Measurements from ENCODE around the gene NR1I3. TPM values are rescaled to one million over a fixed set of nuclear protein-coding genes. Genes with fewer than 3 reads are reported as not detected.

The NR1I3 gene
- total RNA-seq, 4 donors from 2014 or later = 1.2 TPM; not detected in 3

DNA sequence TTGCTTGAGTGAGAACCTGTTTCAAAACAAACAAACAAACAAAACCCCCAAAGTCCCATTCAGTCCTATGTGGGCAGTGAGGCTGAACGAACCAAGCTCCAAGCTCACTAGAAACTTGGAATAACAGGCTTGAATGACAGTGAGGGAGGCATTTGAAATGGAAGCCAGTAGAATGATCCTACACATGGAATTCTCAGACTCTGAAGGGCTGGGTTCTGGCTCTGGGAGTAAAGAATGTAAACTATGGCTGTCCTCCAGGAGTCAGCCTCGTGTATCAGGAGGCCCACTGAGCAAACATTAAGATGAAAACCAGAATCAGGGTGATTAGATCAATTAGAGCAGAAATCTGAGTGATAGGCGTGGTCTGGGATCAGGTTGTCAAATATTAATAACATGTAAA lies 35.4 kb upstream of the NR1I3 start:
- Histone ChIP-seq H3K4me3 (no peak overlapping the region), H3K9me3 (no peaks in the 10 kb centered on the region), H3K27me3 (peaks cover 5% of the 10 kb centered on the region), H3K36me3 (no peaks in the 10 kb centered on the region), H3K4me1 (no peaks in the 10 kb centered on the region), H3K27ac (no peak overlapping the region)
- no peak for TF ChIP-seq POLR2A (IDR thresholded peaks at IDR 0.05)
- no peak for TF ChIP-seq EP300 (IDR thresholded peaks at IDR 0.05)
- 53% methylated on average over 3 of the region's 3 CpGs for WGBS
- DNase-seq (ENCODE audit: low spot score in 2 of 2) = no peak

DNA sequence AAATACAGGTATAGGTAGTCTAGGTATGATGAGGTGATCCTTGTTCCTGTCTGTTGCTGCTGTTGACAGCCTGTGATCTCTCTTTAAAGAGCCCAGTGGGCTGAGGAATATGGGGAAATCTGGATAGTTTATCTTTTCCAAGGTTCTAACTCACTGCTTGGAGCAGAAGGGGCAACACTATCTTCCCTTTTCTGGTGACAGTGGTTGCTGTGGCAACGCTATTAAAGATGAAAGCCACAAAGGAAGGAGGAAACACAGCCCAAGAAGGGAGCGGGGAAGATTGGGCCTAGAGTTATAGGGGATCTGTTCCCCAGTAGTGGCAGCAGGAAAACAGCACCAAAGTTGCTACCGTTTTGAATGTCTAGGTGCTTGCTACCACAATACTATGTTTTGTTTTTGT lies 29.3 kb upstream of the NR1I3 start:
- Histone ChIP-seq H3K27ac (no peak overlapping the region), H3K27me3 (no peaks in the 10 kb centered on the region), H3K4me1 (no peaks in the 10 kb centered on the region), H3K36me3 (no peaks in the 10 kb centered on the region), H3K9me3 (no peaks in the 10 kb centered on the region), H3K4me3 (no peak overlapping the region)
- WGBS = 73% methylated on average over 3 of the region's 3 CpGs
- TF ChIP-seq EP300 (IDR thresholded peaks at IDR 0.05) = no peak
- TF ChIP-seq, protein P1, sequence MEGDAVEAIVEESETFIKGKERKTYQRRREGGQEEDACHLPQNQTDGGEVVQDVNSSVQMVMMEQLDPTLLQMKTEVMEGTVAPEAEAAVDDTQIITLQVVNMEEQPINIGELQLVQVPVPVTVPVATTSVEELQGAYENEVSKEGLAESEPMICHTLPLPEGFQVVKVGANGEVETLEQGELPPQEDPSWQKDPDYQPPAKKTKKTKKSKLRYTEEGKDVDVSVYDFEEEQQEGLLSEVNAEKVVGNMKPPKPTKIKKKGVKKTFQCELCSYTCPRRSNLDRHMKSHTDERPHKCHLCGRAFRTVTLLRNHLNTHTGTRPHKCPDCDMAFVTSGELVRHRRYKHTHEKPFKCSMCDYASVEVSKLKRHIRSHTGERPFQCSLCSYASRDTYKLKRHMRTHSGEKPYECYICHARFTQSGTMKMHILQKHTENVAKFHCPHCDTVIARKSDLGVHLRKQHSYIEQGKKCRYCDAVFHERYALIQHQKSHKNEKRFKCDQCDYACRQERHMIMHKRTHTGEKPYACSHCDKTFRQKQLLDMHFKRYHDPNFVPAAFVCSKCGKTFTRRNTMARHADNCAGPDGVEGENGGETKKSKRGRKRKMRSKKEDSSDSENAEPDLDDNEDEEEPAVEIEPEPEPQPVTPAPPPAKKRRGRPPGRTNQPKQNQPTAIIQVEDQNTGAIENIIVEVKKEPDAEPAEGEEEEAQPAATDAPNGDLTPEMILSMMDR (IDR thresholded peaks at IDR 0.05) = no peak
- TF ChIP-seq POLR2AphosphoS5 (IDR thresholded peaks at IDR 0.05) = no peak
- no peak for TF ChIP-seq POLR2A (IDR thresholded peaks at IDR 0.05)
- no peak for DNase-seq (ENCODE audit: low spot score in 2 of 2)

DNA sequence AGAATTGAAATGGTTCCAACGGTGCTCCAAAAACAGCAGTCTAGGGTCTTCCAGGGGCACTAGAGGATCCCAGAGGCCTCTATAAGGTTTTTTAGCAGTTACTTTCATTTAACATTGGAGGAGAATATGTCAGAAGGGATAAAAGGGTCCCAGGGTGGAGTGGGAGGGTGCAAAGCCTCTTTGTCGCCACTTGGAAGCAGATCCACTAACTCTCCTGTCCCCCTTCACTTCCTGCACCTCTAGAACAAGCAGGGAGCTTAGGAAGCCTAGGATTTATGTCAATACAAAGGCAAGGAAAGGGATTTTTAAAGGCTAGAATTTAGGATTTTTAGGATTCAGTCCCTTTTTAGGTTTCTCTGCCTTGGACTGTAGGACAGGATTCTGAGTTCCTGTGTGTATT lies 28.8 kb upstream of the NR1I3 start:
- TF ChIP-seq POLR2AphosphoS5 (IDR thresholded peaks at IDR 0.05) = no peak
- TF ChIP-seq, protein P1 (IDR thresholded peaks at IDR 0.05) = no peak
- no peak for TF ChIP-seq POLR2A (IDR thresholded peaks at IDR 0.05)
- TF ChIP-seq EP300 (IDR thresholded peaks at IDR 0.05) = no peak
- WGBS = 74% methylated on average over 2 of the region's 2 CpGs
- Histone ChIP-seq H3K4me3 (no peak overlapping the region), H3K27me3 (no peaks in the 10 kb centered on the region), H3K27ac (no peak overlapping the region), H3K36me3 (no peaks in the 10 kb centered on the region), H3K4me1 (no peaks in the 10 kb centered on the region), H3K9me3 (no peaks in the 10 kb centered on the region)
- no peak for DNase-seq (ENCODE audit: low spot score in 2 of 2)

DNA sequence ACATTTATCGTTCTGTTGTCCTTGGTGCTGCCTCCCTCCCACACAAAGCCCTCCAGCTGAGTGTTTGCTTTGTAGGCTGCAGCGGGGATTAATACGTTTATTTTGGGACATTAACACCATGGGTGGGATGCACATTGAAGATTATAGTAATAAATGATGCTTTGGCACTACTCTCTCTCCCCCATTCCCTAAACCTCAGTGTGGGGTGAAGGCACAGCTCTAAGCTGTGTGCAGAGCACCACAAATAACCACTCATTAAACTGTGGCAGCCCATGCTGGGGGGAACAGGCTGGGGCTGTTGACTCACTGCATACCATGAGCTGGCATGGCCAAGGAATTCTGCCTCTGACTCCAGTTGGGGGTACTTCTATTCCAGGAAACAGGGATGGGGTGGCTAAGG lies 28.2 kb upstream of the NR1I3 start:
- H3K4me1 ChIP-seq = peaks cover 6% of the 10 kb centered on the region
- H3K36me3 ChIP-seq = no peaks in the 10 kb centered on the region
- no peak for TF ChIP-seq POLR2A (IDR thresholded peaks at IDR 0.05)
- TF ChIP-seq, protein P1 (IDR thresholded peaks at IDR 0.05) = no peak
- no peak for TF ChIP-seq POLR2AphosphoS5 (IDR thresholded peaks at IDR 0.05)
- no peak for TF ChIP-seq EP300 (IDR thresholded peaks at IDR 0.05)
- no peaks in the 10 kb centered on the region for H3K9me3 ChIP-seq
- DNase-seq (ENCODE audit: low spot score in 2 of 2) = no peak
- no peak overlapping the region for H3K27ac ChIP-seq
- 76% methylated on average over 3 of the region's 3 CpGs for WGBS
- peaks cover 4% of the 10 kb centered on the region for H3K27me3 ChIP-seq
- no peak overlapping the region for H3K4me3 ChIP-seq

DNA sequence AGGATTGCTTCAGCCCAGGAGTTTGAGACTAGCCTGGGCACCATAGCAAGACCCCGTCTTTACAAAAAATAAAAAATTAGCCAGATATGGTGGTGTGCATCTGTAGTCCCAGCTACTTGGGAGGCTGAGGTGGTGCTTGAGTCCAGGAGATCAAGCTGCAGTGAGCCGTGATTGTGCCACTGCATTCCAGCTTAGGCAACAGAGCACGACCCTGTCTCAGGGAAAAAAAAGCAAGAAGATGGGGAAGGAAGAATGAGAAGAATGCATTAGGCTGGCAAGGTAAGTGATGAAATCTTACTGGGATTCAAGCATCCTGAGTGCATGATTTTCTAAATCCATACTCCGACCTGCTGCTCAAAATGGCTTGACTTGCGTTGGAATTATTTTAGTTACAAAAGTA lies 27.3 kb upstream of the NR1I3 start:
- Histone ChIP-seq H3K27ac (no peak overlapping the region), H3K9me3 (no peaks in the 10 kb centered on the region), H3K36me3 (no peaks in the 10 kb centered on the region), H3K4me1 (peaks cover 15% of the 10 kb centered on the region), H3K27me3 (peaks cover 4% of the 10 kb centered on the region), H3K4me3 (no peak overlapping the region)
- no peak for DNase-seq (ENCODE audit: low spot score in 2 of 2)
- no peak for TF ChIP-seq POLR2A (IDR thresholded peaks at IDR 0.05)
- no peak for TF ChIP-seq EP300 (IDR thresholded peaks at IDR 0.05)
- TF ChIP-seq, protein P1 (IDR thresholded peaks at IDR 0.05) = no peak
- no peak for TF ChIP-seq POLR2AphosphoS5 (IDR thresholded peaks at IDR 0.05)
- 75% methylated on average over 5 of the region's 5 CpGs for WGBS

All from suprapubic skin (tissue), 4 donors.